Colonic mucosa (tissue), 4 donors: ENCODE data around the gene SPATA17. TPM values are rescaled to one million over a fixed set of nuclear protein-coding genes. Genes with fewer than 3 reads are reported as not detected.

ENCODE experiments used
- DNase-seq: peaks from one replicate; pipeline ENCODE4 v3.0.0-alpha.2; 2020
- H3K27ac ChIP-seq: fragments of 200-600 bp; one replicate; pipeline ENCODE4 v1.8.0; 2021
- H3K27me3 ChIP-seq: fragments of 200-600 bp; one replicate; pipeline ENCODE4 v1.8.0; 2021
- H3K36me3 ChIP-seq: fragments of 200-600 bp; one replicate; pipeline ENCODE4 v1.8.0; 2021
- H3K4me1 ChIP-seq: fragments of 200-600 bp; one replicate; pipeline ENCODE4 v1.8.0; 2021; ENCODE audit warnings: mild to moderate bottlenecking
- H3K4me3 ChIP-seq: fragments of 200-600 bp; one replicate; pipeline ENCODE4 v1.8.0; 2021
- H3K9ac ChIP-seq, 2 donors: one replicate each; pipeline ENCODE4 v1.7.0; 2013; ENCODE audit warnings: control low read depth in 2 of 2, low read depth in 2 of 2, low read length in 2 of 2
- H3K9me3 ChIP-seq: fragments of 200-600 bp; one replicate; pipeline ENCODE4 v1.8.0; 2021
- CTCF ChIP-seq: fragments of 200-600 bp; IDR thresholded peaks from one replicate; pipeline ENCODE4 v1.8.0; 2022; ENCODE audit warnings: antibody characterized with exemption, mild to moderate bottlenecking
- intact Hi-C: fragments of 100-400 bp; cut with DNase I; formaldehyde crosslinking; loops from one replicate; pipeline ENCODE4 v1.14.1; 2022
- total RNA-seq, 2 donors: library from RNA; stranded (reverse); fragmentation: NEBNext Ultra II Directional in 1 of 2; extraction: Animal tissue kit (Norgen Biotek cat#: 25700) in 1 of 2; gene quantifications; one replicate each; pipeline ENCODE4 v1.2.1, GENCODE V29; 2021
- donor health status: healthy.
- donor health status: DM: no; HTN: no; CAD: no.
- donor health status: DM: no; HTN: no; CAD: no.

Gene SPATA17
- total RNA-seq, 2 donors from 2014 or later = 0.45 to 1.1 TPM

DNA sequence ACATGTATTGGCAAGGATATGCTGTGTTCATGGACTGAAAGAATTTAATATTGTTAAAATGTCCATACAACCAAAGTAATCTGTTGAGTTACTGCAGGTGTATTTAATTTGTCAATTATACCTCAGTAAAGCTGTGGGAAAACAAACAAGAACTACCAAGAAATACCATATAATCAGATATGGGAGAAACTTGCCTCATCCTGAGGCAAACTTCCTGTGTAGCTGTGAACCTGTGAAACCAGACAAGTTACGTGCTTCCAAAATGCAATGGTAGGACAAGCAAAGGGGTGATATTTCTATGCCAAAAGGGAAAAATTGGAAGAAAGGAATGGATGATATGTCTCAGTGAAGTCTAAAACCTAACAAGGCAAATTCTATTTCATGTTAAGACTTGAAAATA, 174.6 kb downstream of the SPATA17 start:
- Histone ChIP-seq H3K36me3 (no peaks in the 10 kb centered on the region), H3K27me3 (no peaks in the 10 kb centered on the region), H3K4me3 (no peak overlapping the region), H3K9me3 (no peaks in the 10 kb centered on the region), H3K4me1 (no peaks in the 10 kb centered on the region), H3K9ac (no peak overlapping the region), H3K27ac (no peak overlapping the region)
- no peak for TF ChIP-seq CTCF
- intact Hi-C loops = no loop called here
- no peak for DNase-seq

GRCh38 chr1:217812175-217812574, 181.0 kb downstream of the SPATA17 start:
- Histone ChIP-seq H3K27me3 (no peaks in the 10 kb centered on the region), H3K9me3 (no peaks in the 10 kb centered on the region), H3K36me3 (no peaks in the 10 kb centered on the region), H3K27ac (no peak overlapping the region), H3K4me3 (no peak overlapping the region), H3K4me1 (no peaks in the 10 kb centered on the region), H3K9ac (no peak overlapping the region)
- TF ChIP-seq CTCF = no peak
- DNase-seq = no peak
- intact Hi-C loops = no loop called here

DNA sequence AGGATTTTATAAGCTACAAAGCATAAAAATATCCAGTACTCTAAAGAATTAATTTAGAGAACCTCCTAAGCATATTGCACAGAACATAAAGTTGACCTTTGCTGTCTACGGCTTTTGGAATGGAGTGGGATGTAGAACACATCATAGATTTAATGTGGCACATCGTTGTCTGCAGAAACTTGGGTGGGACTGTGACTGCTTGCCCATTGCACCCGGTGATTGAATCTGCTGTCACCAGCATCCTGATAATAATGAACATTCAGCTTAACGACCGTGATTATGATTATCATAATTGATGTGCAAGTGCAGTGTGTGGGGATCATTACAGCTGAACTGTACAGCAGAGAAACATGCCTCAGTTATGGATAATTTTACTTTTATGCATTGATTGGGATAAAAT, 181.9 kb downstream of the SPATA17 start:
- intact Hi-C loops = no loop called here

GRCh38 chr1:217837691-217838090, 206.5 kb downstream of the SPATA17 start:
- Histone ChIP-seq H3K4me1 (no peaks in the 10 kb centered on the region), H3K36me3 (no peaks in the 10 kb centered on the region), H3K9me3 (no peaks in the 10 kb centered on the region), H3K9ac (no peak overlapping the region), H3K4me3 (no peak overlapping the region), H3K27me3 (no peaks in the 10 kb centered on the region), H3K27ac (no peak overlapping the region)
- TF ChIP-seq CTCF = no peak
- intact Hi-C loops = no loop called here
- DNase-seq = no peak

More for the DNA sequence above, 181.9 kb downstream of the SPATA17 start:
- H3K36me3 ChIP-seq = no peaks in the 10 kb centered on the region
- no peak for TF ChIP-seq CTCF
- no peak overlapping the region for H3K9ac ChIP-seq
- DNase-seq = no peak
- no peak overlapping the region for H3K27ac ChIP-seq
- no peaks in the 10 kb centered on the region for H3K4me1 ChIP-seq
- no peak overlapping the region for H3K4me3 ChIP-seq
- no peaks in the 10 kb centered on the region for H3K27me3 ChIP-seq
- H3K9me3 ChIP-seq = no peaks in the 10 kb centered on the region

- Histone ChIP-seq H3K27ac (no peak overlapping the region), H3K4me1 (no peaks in the 10 kb centered on the region), H3K9ac (no peak overlapping the region), H3K9me3 (no peaks in the 10 kb centered on the region), H3K4me3 (no peak overlapping the region), H3K36me3 (no peaks in the 10 kb centered on the region), H3K27me3 (no peaks in the 10 kb centered on the region)
- intact Hi-C loops = no loop called here
- TF ChIP-seq CTCF = no peak
- no peak for DNase-seq
Measured at GRCh38 chr1:217839161-217839560, 208.0 kb downstream of the SPATA17 start.

- H3K27ac ChIP-seq = no peak overlapping the region
- H3K4me3 ChIP-seq = no peak overlapping the region
- H3K36me3 ChIP-seq = no peaks in the 10 kb centered on the region
- DNase-seq = no peak
- intact Hi-C loops = no loop called here
- H3K4me1 ChIP-seq = no peaks in the 10 kb centered on the region
- no peak for TF ChIP-seq CTCF
- no peaks in the 10 kb centered on the region for H3K9me3 ChIP-seq
- no peaks in the 10 kb centered on the region for H3K27me3 ChIP-seq
- H3K9ac ChIP-seq = no peak overlapping the region
Measured at GRCh38 chr1:217846733-217847132, 215.6 kb downstream of the SPATA17 start.
